Neuronal stem cell (in vitro differentiated cells): ENCODE results near the gene WDR81.

Source experiments
- DNase-seq: peaks from one replicate; pipeline ENCODE4 v3.0.0-alpha.2; 2013; ENCODE audit warnings: low spot score
- H2AFZ ChIP-seq: one replicate; pipeline ENCODE4 v1.6.1; 2013; ENCODE audit warnings: mild to moderate bottlenecking, low read length, inconsistent platforms
- H2AK5ac ChIP-seq: 2 replicates; pipeline ENCODE4 v1.6.1; 2013; ENCODE audit warnings: low read depth, mild to moderate bottlenecking, inconsistent platforms, low read length, moderate library complexity, mixed read lengths
- H2BK120ac ChIP-seq: 2 replicates; pipeline ENCODE4 v1.6.1; 2013; ENCODE audit warnings: low read depth, mild to moderate bottlenecking, inconsistent platforms, low read length, moderate library complexity, mixed read lengths
- H2BK12ac ChIP-seq: one replicate; pipeline ENCODE4 v1.6.1; 2013; ENCODE audit warnings: low read length, inconsistent platforms
- H2BK15ac ChIP-seq: 2 replicates; pipeline ENCODE4 v1.6.1; 2013; ENCODE audit warnings: mild to moderate bottlenecking, low read length, inconsistent platforms, mixed read lengths
- H2BK5ac ChIP-seq: one replicate; pipeline ENCODE4 v1.6.1; 2013; ENCODE audit warnings: inconsistent platforms, mild to moderate bottlenecking, low read length, moderate library complexity
- H3K14ac ChIP-seq: one replicate; pipeline ENCODE4 v1.6.1; 2013; ENCODE audit warnings: low read length, inconsistent platforms
- H3K18ac ChIP-seq: 2 replicates; pipeline ENCODE4 v1.6.1; 2013; ENCODE audit warnings: low read length, inconsistent platforms
- H3K23ac ChIP-seq: 2 replicates; pipeline ENCODE4 v1.6.1; 2013; ENCODE audit warnings: low read depth, mild to moderate bottlenecking, mixed read lengths, low read length, inconsistent platforms; ENCODE audit not compliant: poor library complexity
- H3K27ac ChIP-seq: replicated peaks from 3 replicates; pipeline ENCODE4 v1.5.1; 2013; ENCODE audit warnings: low read length, inconsistent platforms
- H3K27me3 ChIP-seq, 3 experiments: 2 replicates each; pipeline ENCODE4 v1.6.1; 2013; ENCODE audit warnings: low read length in 3 of 3, mild to moderate bottlenecking in 2 of 3, inconsistent platforms in 1 of 3, low read depth in 1 of 3, mixed read lengths in 1 of 3, moderate library complexity in 1 of 3; ENCODE audit not compliant: control insufficient read depth in 3 of 3, insufficient read depth in 3 of 3
- H3K36me3 ChIP-seq, 2 donors: replicated peaks in 1 of 2; 2 replicates each; pipeline ENCODE4 v1.6.1; 2013; ENCODE audit warnings: low read length in 2 of 2; ENCODE audit not compliant: control insufficient read depth in 2 of 2, insufficient read depth in 2 of 2
- H3K4ac ChIP-seq: 2 replicates; pipeline ENCODE4 v1.6.1; 2013; ENCODE audit warnings: inconsistent platforms, mild to moderate bottlenecking, low read length, moderate library complexity
- H3K4me1 ChIP-seq, 2 donors: 1 replicate in 1 of 2; 2 replicates in 1 of 2; pipeline ENCODE4 v1.6.1; 2013; ENCODE audit warnings: low read length in 2 of 2, low read depth in 1 of 2; ENCODE audit not compliant: control insufficient read depth in 2 of 2, insufficient read depth in 1 of 2
- H3K4me2 ChIP-seq: one replicate; pipeline ENCODE4 v1.6.1; 2013; ENCODE audit warnings: mild to moderate bottlenecking, low read length, inconsistent platforms; ENCODE audit not compliant: insufficient read depth, poor library complexity, severe bottlenecking
- H3K4me3 ChIP-seq, 2 donors: 2 replicates each; pipeline ENCODE4 v1.5.1; 2013; ENCODE audit warnings: low read length in 2 of 2, mild to moderate bottlenecking in 2 of 2, inconsistent platforms in 1 of 2, moderate library complexity in 1 of 2
- H3K79me1 ChIP-seq: one replicate; pipeline ENCODE4 v1.6.1; 2013; ENCODE audit warnings: low read depth, mild to moderate bottlenecking, inconsistent platforms, low read length, moderate library complexity
- H3K9ac ChIP-seq: one replicate; pipeline ENCODE4 v1.6.1; 2013; ENCODE audit warnings: mild to moderate bottlenecking, low read depth, low read length, inconsistent platforms; ENCODE audit not compliant: poor library complexity
- H3K9me3 ChIP-seq, 2 donors: replicated peaks in 1 of 2; 2 replicates each; pipeline versions ENCODE3 to v1.6.1; 2013; ENCODE audit warnings: low read length in 2 of 2, mild to moderate bottlenecking in 2 of 2, inconsistent platforms in 1 of 2, low read depth in 1 of 2, mixed read lengths in 1 of 2, moderate library complexity in 1 of 2; ENCODE audit not compliant: control insufficient read depth in 2 of 2, insufficient read depth in 1 of 2
- H4K8ac ChIP-seq: one replicate; pipeline ENCODE4 v1.6.1; 2013; ENCODE audit warnings: low read depth, mild to moderate bottlenecking, inconsistent platforms, low read length, moderate library complexity
- H4K91ac ChIP-seq: one replicate; pipeline ENCODE4 v1.6.1; 2013; ENCODE audit warnings: low read length, low read depth, mild to moderate bottlenecking, inconsistent platforms; ENCODE audit not compliant: poor library complexity
- WGBS, 2 donors: extraction: QIAGEN DNeasy Blood & Tissue Kit; methylation state at CpG; one replicate each; pipeline ENCODE4 v1.1.7; 2013; ENCODE audit warnings: missing lambda C conversion rate in 2 of 2, mixed read lengths in 1 of 2; ENCODE audit not compliant: insufficient read length in 2 of 2, insufficient replicate concordance in 1 of 2; ENCODE audit errors: extremely low coverage in 2 of 2; 5-methylcytosine and 5-hydroxymethylcytosine counted together

Gene WDR81

DNA sequence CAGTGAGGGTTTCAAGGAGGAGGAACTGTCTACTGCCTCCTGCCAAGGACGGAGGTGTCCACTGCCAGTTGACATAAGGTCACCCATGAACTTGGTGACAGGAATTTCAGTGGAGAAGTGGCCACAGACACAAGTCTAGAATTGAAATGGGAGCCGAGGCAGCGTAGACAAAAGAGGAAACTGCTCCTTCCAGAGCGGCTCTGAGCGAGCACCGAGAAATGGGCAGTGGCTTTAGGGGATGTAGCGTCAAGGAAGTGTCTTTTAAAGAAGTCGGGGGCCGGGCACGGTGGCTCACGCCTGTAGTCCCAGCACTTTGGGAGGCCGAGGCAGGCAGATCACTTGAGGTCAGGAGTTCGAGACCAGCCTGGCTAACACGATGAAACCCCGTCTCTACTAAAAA is 34.3 kb downstream of the WDR81 start:
- H3K14ac ChIP-seq: no peak overlapping the region
- no peak for DNase-seq
- H3K18ac ChIP-seq: no peak overlapping the region
- H3K36me3 ChIP-seq: no peaks in the 10 kb centered on the region
- H3K79me1 ChIP-seq: peaks cover 3% of the 10 kb centered on the region
- no peak overlapping the region for H4K91ac ChIP-seq
- no peak overlapping the region for H2BK5ac ChIP-seq
- H4K8ac ChIP-seq: no peak overlapping the region
- H3K4me3 ChIP-seq: no peak overlapping the region
- H2AK5ac ChIP-seq: no peak overlapping the region
- H2BK15ac ChIP-seq: no peak overlapping the region
- WGBS, 2 donors: no CpG with 5 or more reads among the region's 15 CpGs
- H2BK120ac ChIP-seq: no peak overlapping the region
- no peak overlapping the region for H3K27ac ChIP-seq
- no peak overlapping the region for H3K9ac ChIP-seq
- peaks cover 20 to 26% of the 10 kb centered on the region in 2 donors for H3K4me1 ChIP-seq
- H3K4ac ChIP-seq: no peak overlapping the region
- peaks cover 0 to 1% of the 10 kb centered on the region in 2 donors for H3K9me3 ChIP-seq
- no peak overlapping the region for H3K4me2 ChIP-seq
- peaks cover 0 to 5% (median 0%) of the 10 kb centered on the region in 3 experiments for H3K27me3 ChIP-seq
- no peak overlapping the region for H2BK12ac ChIP-seq
- H2AFZ ChIP-seq: no peak overlapping the region
- H3K23ac ChIP-seq: no peak overlapping the region

DNA sequence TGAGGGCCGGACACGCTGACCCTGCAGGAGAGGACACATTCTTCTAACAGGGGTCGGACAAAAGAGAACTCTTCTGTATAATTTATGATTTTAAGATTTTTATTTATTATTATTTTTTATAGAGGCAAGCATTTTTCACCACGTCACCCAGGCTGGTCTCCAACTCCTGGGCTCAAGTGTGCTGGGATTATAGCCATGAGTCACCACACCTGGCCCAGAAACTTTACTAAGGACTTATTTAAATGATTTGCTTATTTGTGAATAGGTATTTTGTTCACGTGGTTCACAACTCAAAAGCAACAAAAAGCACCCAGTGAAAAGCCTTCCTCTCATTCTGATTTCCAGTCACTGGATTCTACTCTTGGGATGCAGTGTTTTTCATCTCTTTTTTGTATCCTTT is 35.0 kb downstream of the WDR81 start:
- Histone ChIP-seq H3K23ac (no peak overlapping the region), H4K8ac (no peak overlapping the region), H3K9ac (no peak overlapping the region), H2BK15ac (no peak overlapping the region), H2AFZ (no peak overlapping the region), H3K27me3 (no peaks in the 10 kb centered on the region), H3K4me2 (no peak overlapping the region), H3K79me1 (peaks cover 3% of the 10 kb centered on the region), H3K9me3 (peaks cover 0 to 1% of the 10 kb centered on the region in 2 donors), H3K14ac (no peak overlapping the region), H2BK120ac (no peak overlapping the region), H3K4me1 (peaks cover 20 to 23% of the 10 kb centered on the region in 2 donors), H3K36me3 (no peaks in the 10 kb centered on the region), H3K4me3 (no peak overlapping the region), H2BK5ac (no peak overlapping the region), H3K18ac (no peak overlapping the region), H2BK12ac (no peak overlapping the region), H4K91ac (no peak overlapping the region), H2AK5ac (no peak overlapping the region), H3K4ac (no peak overlapping the region), H3K27ac (no peak overlapping the region)
- no CpG with 5 or more reads among the region's 5 CpGs for whole genome bisulfite sequencing, 2 donors
- DNase-seq: no peak

GRCh38 chr17:1762233-1762900 is 37.9 kb downstream of the WDR81 start:
- WGBS, 2 donors: no CpG with 5 or more reads among the region's 21 CpGs
- peak overlapping the region; percentile 88 for H3K18ac ChIP-seq
- peak overlapping the region; percentile 96 for H2AK5ac ChIP-seq
- no peaks in the 10 kb centered on the region for H3K27me3 ChIP-seq
- H3K36me3 ChIP-seq: no peaks in the 10 kb centered on the region
- DNase-seq: no peak
- peak overlapping the region; percentile 95 for H2BK120ac ChIP-seq
- H3K4me3 ChIP-seq: peak overlapping the region; percentile 38 to 73
- peak overlapping the region; percentile 74 for H3K9ac ChIP-seq
- H2AFZ ChIP-seq: peak overlapping the region; percentile 85
- no peak overlapping the region for H3K4ac ChIP-seq
- H3K27ac ChIP-seq: peak overlapping the region; percentile 53
- H2BK12ac ChIP-seq: peak overlapping the region; percentile 94
- H4K91ac ChIP-seq: no peak overlapping the region
- peak overlapping the region; percentile 43 for H4K8ac ChIP-seq
- peak overlapping the region; percentile 38 for H3K14ac ChIP-seq
- H2BK5ac ChIP-seq: peak overlapping the region; percentile 44
- peaks cover 2% of the 10 kb centered on the region for H3K79me1 ChIP-seq
- H3K9me3 ChIP-seq: no peaks in the 10 kb centered on the region
- peak overlapping the region; percentile 74 for H3K4me2 ChIP-seq
- H3K4me1 ChIP-seq: peaks cover 18 to 21% of the 10 kb centered on the region in 2 donors
- peak overlapping the region; percentile 6 for H3K23ac ChIP-seq
- peak overlapping the region; percentile 96 for H2BK15ac ChIP-seq

DNA sequence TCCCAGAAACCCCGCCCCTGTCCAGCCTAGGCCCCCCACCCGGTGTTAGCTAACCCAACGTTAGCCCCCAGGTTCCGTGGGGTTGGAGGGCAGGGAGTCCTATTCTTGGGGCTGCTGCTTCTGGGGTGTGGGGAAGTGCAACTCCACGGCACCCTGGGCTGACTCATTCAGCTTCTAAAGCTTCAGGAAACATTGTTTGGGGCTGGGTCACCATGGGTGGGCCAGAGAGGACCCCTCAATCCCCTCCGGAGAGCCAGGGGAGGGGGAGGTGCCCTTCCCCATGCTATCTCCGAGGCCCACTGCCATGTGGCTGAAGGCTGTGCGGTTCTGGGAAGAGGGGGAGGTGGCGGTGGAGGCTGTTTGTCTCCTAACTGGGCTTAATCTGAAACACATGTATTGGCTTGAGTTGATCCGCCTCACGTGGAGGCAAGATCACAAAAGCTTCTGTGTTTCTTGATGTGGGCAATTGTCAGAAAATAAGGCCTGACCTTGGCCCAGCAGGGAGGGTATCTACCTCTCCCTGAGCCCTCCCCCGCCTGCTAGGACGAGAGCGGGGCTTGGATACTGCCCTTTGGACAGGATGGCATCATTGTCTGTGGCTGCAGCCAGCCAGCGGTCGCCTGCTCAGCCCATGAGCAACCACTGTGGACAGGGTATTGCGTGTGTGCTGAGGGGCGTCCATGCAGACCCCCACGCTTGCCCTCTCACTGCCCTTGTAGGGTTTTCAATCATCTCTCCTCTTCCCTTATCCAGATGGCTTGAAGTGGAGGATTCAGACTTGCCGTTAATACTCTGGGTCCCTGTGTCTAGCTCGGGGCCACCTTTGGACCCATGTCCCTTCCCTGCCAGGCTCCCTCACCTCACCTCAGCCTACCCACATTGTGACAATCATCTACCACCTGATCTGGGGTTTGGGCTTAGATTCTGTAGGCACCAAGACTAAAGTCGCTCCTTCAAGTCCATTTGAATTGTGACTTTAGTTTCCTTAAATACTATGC is 38.7 kb downstream of the WDR81 start:
- Histone ChIP-seq H2BK5ac (peak overlapping the region; percentile 44), H2BK12ac (peak overlapping the region; percentile 94), H3K4me2 (peak overlapping the region; percentile 74), H4K8ac (peak overlapping the region; percentile 92), H3K9ac (peak overlapping the region; percentile 21), H3K18ac (peak overlapping the region; percentile 90), H3K4me3 (peak overlapping the region; percentile 38 to 73), H2BK15ac (peak overlapping the region; percentile 96), H3K4me1 (peaks cover 18 to 22% of the 10 kb centered on the region in 2 donors), H3K23ac (peak overlapping the region; percentile 52), H3K4ac (peak overlapping the region; percentile 10), H3K27ac (no peak overlapping the region), H3K27me3 (no peaks in the 10 kb centered on the region), H3K9me3 (no peaks in the 10 kb centered on the region), H2AFZ (peak overlapping the region; percentile 85), H2BK120ac (peak overlapping the region; percentile 95), H3K14ac (peak overlapping the region; percentile 38), H4K91ac (no peak overlapping the region), H3K36me3 (peaks cover 0 to 2% of the 10 kb centered on the region in 2 donors), H3K79me1 (peaks cover 4% of the 10 kb centered on the region), H2AK5ac (peak overlapping the region; percentile 96)
- DNase-seq: peak; percentile 29
- WGBS, 2 donors: no CpG with 5 or more reads among the region's 22 CpGs
